GM23338 (cell line): ENCODE results near the gene HADHA. TPM values are rescaled to one million over a fixed set of nuclear protein-coding genes. Genes with fewer than 3 reads are reported as not detected.

ENCODE experiments used
- ATAC-seq: fragments of 200-7000 bp; cut with Tn5 transposase; 3 replicates; pipeline ENCODE4 v1.9.1; 2020
- DNase-seq: peaks from one replicate; pipeline ENCODE4 v3.0.0-alpha.2; 2015; ENCODE audit warnings: low spot score
- H2AFZ ChIP-seq: fragments of 200-600 bp; sonication (generic); 2 replicates; pipeline ENCODE4 v1.8.0; 2016; ENCODE audit warnings: antibody characterized with exemption, mild to moderate bottlenecking, moderate library complexity
- H3F3A ChIP-seq: fragments of 200-600 bp; sonication (generic); replicated peaks from 2 replicates; pipeline ENCODE4 v1.8.0; 2017; ENCODE audit warnings: antibody characterized with exemption, mixed run types, low read depth
- H3K27ac ChIP-seq: fragments of 200-600 bp; sonication (generic); 2 replicates; pipeline ENCODE4 v1.6.1; 2016; ENCODE audit warnings: low read depth
- H3K27me3 ChIP-seq: fragments of 200-600 bp; sonication (generic); 2 replicates; pipeline ENCODE4 v1.8.0; 2016; ENCODE audit warnings: mild to moderate bottlenecking, mixed run types, moderate library complexity; ENCODE audit not compliant: insufficient read depth
- H3K36me3 ChIP-seq: fragments of 200-600 bp; sonication (generic); 2 replicates; pipeline ENCODE4 v1.8.0; 2016; ENCODE audit warnings: mild to moderate bottlenecking; ENCODE audit not compliant: insufficient read depth
- H3K4me1 ChIP-seq: fragments of 200-600 bp; sonication (generic); 2 replicates; pipeline ENCODE4 v1.8.0; 2016; ENCODE audit warnings: mild to moderate bottlenecking, moderate library complexity; ENCODE audit not compliant: insufficient read depth
- H3K4me2 ChIP-seq: fragments of 200-600 bp; sonication (generic); 2 replicates; pipeline ENCODE4 v1.7.1; 2017; ENCODE audit warnings: mixed run types
- H3K4me3 ChIP-seq: fragments of 200-600 bp; sonication (generic); 2 replicates; pipeline ENCODE4 v1.6.1; 2016; ENCODE audit warnings: mixed run types
- H3K79me2 ChIP-seq: fragments of 200-600 bp; sonication (generic); replicated peaks from 2 replicates; pipeline ENCODE4 v1.8.0; 2017; ENCODE audit warnings: mild to moderate bottlenecking; ENCODE audit not compliant: insufficient read depth
- H3K9me2 ChIP-seq: fragments of 200-600 bp; sonication (generic); 2 replicates; pipeline ENCODE4 v1.8.0; 2017; ENCODE audit not compliant: insufficient read depth
- H4K20me1 ChIP-seq: fragments of 200-600 bp; sonication (generic); replicated peaks from 2 replicates; pipeline ENCODE4 v1.8.0; 2017; ENCODE audit warnings: mild to moderate bottlenecking; ENCODE audit not compliant: insufficient read depth
- H3K27ac Mint-ChIP-seq: 2 replicates; pipeline ENCODE4 v1.8.0; 2020; ENCODE audit warnings: inconsistent platforms, mild to moderate bottlenecking, moderate library complexity, mixed read lengths
- H3K27me3 Mint-ChIP-seq: 3 replicates; pipeline ENCODE4 v1.8.0; 2022; ENCODE audit warnings: low read depth, mild to moderate bottlenecking, moderate library complexity, mixed read lengths, inconsistent platforms; ENCODE audit not compliant: insufficient read depth, poor library complexity
- H3K36me3 Mint-ChIP-seq: 3 replicates; pipeline ENCODE4 v1.8.0; 2021; ENCODE audit warnings: low read depth, mild to moderate bottlenecking, inconsistent platforms, moderate library complexity, mixed read lengths
- H3K4me1 Mint-ChIP-seq: 3 replicates; pipeline ENCODE4 v1.8.0; 2020; ENCODE audit warnings: mild to moderate bottlenecking, inconsistent platforms, mixed read lengths
- H3K4me3 Mint-ChIP-seq: 3 replicates; pipeline ENCODE4 v1.8.0; 2021; ENCODE audit warnings: moderate library complexity, mild to moderate bottlenecking, inconsistent platforms, mixed read lengths
- H3K9me3 Mint-ChIP-seq: 3 replicates; pipeline ENCODE4 v1.8.0; 2020; ENCODE audit warnings: moderate library complexity, mild to moderate bottlenecking, inconsistent platforms, mixed read lengths
- CREB1 ChIP-seq: fragments of 250-450 bp; sonication (Bioruptor Pico); IDR thresholded peaks from 2 replicates; pipeline ENCODE4 v1.5.0; 2020; ENCODE audit warnings: low read depth, mild to moderate bottlenecking, moderate library complexity
- CTCF ChIP-seq, 2 experiments: fragments of 200-600 bp in 1 of 2; sonication (generic) in 1 of 2; conservative IDR thresholded peaks; 2 replicates each; pipeline versions ENCODE4 v1.5.1 to v1.6.1; 2016 to 2017; ENCODE audit warnings: antibody characterized with exemption in 2 of 2, low read depth in 2 of 2, mild to moderate bottlenecking in 2 of 2, moderate library complexity in 1 of 2
- EZH2 ChIP-seq: fragments of 200-600 bp; sonication (generic); IDR thresholded peaks from one replicate; pipeline ENCODE4 v1.8.0; 2017; ENCODE audit warnings: antibody characterized with exemption, mild to moderate bottlenecking, low read depth; ENCODE audit not compliant: unreplicated experiment
- EZH2phosphoT487 ChIP-seq: fragments of 200-600 bp; sonication (generic); IDR thresholded peaks from one replicate; pipeline ENCODE4 v1.8.1; 2018; ENCODE audit warnings: antibody characterized with exemption; ENCODE audit not compliant: unreplicated experiment
- NANOG ChIP-seq: IDR thresholded peaks from 2 replicates; pipeline ENCODE4 v1.6.1; 2016; ENCODE audit warnings: antibody characterized with exemption, borderline replicate concordance
- POLR2AphosphoS5 ChIP-seq: IDR thresholded peaks from 2 replicates; pipeline ENCODE4 v1.6.1; 2016; ENCODE audit warnings: antibody characterized with exemption, low read depth
- STAT1 ChIP-seq: IDR thresholded peaks from one replicate; pipeline ENCODE4 v1.6.1; 2016; ENCODE audit warnings: antibody characterized with exemption; ENCODE audit not compliant: unreplicated experiment
- polyA plus RNA-seq: library from polyadenylated mRNA; unstranded; fragments of >200 nt; fragmentation: Nextera tagmentation; extraction: Ambion mirVana; gene quantifications from 2 replicates; pipeline ENCODE4 v1.2.1, GENCODE V29; 2016
- total RNA-seq: library from RNA; depleted of rRNA; stranded (reverse); fragments of >200 nt; shearing (Covaris generic); gene quantifications from 2 replicates; pipeline ENCODE4 v1.2.3, GENCODE V29; 2014

Gene HADHA
- total and polyA plus RNA-seq, 2 experiments from 2014 or later = 63.9 to 92.3 TPM

- peaks cover 3% of the 10 kb centered on the region for H3K4me1 Mint-ChIP-seq
- no peak for TF ChIP-seq EZH2
- peak in 1 of 2 experiments; percentile 40; a peak in 2 of 4 replicates for TF ChIP-seq CTCF (conservative IDR thresholded peaks at IDR 0.05; ENCODE audit: low read depth in 2 of 2)
- H3K4me2 ChIP-seq = no peak overlapping the region
- H3K9me3 Mint-ChIP-seq = no peaks in the 10 kb centered on the region
- H3K4me3 ChIP-seq = no peak overlapping the region
- H3K4me3 Mint-ChIP-seq = no peak overlapping the region
- H3K27ac ChIP-seq = 0 out of 2 replicates have a peak overlapping the region, but pooled peaks have one; percentile 26
- no peaks in the 10 kb centered on the region for H3K79me2 ChIP-seq
- no peak overlapping the region for H3K27ac Mint-ChIP-seq
- no peaks in the 10 kb centered on the region for H3K9me2 ChIP-seq
- H2AFZ ChIP-seq = no peak overlapping the region
- no peaks in the 10 kb centered on the region for H3K27me3 ChIP-seq
- ATAC-seq (peak; percentile 23), DNase-seq (no peak)
- H3K4me1 ChIP-seq = peaks cover under 1% of the 10 kb centered on the region; the same call in 1 of the 2 replicates
- peaks cover 24% of the 10 kb centered on the region for H3K36me3 ChIP-seq
- peaks cover 5% of the 10 kb centered on the region for H4K20me1 ChIP-seq
- peaks cover 62% of the 10 kb centered on the region for H3K36me3 Mint-ChIP-seq
- H3K27me3 Mint-ChIP-seq = peaks cover 9% of the 10 kb centered on the region
- peaks cover 8% of the 10 kb centered on the region; the same call in 1 of the 2 replicates for H3F3A ChIP-seq
Measured at GRCh38 chr2:26191316-26192159, 52.9 kb downstream of the HADHA start.

- Mint-ChIP-seq H3K27me3 (peaks cover 10% of the 10 kb centered on the region), H3K27ac (no peak overlapping the region), H3K4me3 (no peak overlapping the region), H3K4me1 (peaks cover 5% of the 10 kb centered on the region), H3K36me3 (peaks cover 57% of the 10 kb centered on the region), H3K9me3 (no peaks in the 10 kb centered on the region)
- Histone ChIP-seq H3K4me3 (no peak overlapping the region), H4K20me1 (peaks cover 10% of the 10 kb centered on the region), H3K27ac (no peak overlapping the region), H3K27me3 (peaks cover 4% of the 10 kb centered on the region), H3K4me2 (no peak overlapping the region), H3K36me3 (peaks cover 16% of the 10 kb centered on the region), H3K9me2 (no peaks in the 10 kb centered on the region), H2AFZ (no peak overlapping the region), H3K79me2 (no peaks in the 10 kb centered on the region), H3F3A (peaks cover 12% of the 10 kb centered on the region; the same call in 1 of the 2 replicates), H3K4me1 (peaks cover 3% of the 10 kb centered on the region; the same call in 1 of the 2 replicates)
- no peak for TF ChIP-seq NANOG
- no peak for TF ChIP-seq CREB1 (CRISPR knock-in tag)
- TF ChIP-seq EZH2phosphoT487 = no peak
- no peak for TF ChIP-seq STAT1
- no peak; the same call in 1 of the 2 replicates for TF ChIP-seq POLR2AphosphoS5
- no peak for TF ChIP-seq CTCF (conservative IDR thresholded peaks at IDR 0.05; ENCODE audit: low read depth in 2 of 2)
- no peak for ATAC-seq
- DNase-seq = no peak
Measured at GRCh38 chr2:26190369-26190768, 54.1 kb downstream of the HADHA start.
